ENCODE results near the gene CHD6. TPM values are rescaled to one million over a fixed set of nuclear protein-coding genes. Genes with fewer than 3 reads are reported as not detected.

Gene CHD6
- total RNA-seq, 1 experiment from 2014 or later = 18.5 TPM

- DNase-seq (ENCODE audit: low spot score) = no peak
These were observed 108.6 kb downstream of the CHD6 start for GRCh38 chr20:41509316-41510200.

GRCh38 chr20:41508335-41508734 lies 109.8 kb downstream of the CHD6 start:
- no peak for DNase-seq (ENCODE audit: low spot score)

- no peak for DNase-seq (ENCODE audit: low spot score)
These were observed 110.3 kb downstream of the CHD6 start for GRCh38 chr20:41507851-41508250.

- no peak for DNase-seq (ENCODE audit: low spot score)
These were observed 110.7 kb downstream of the CHD6 start for GRCh38 chr20:41507436-41507835.

GRCh38 chr20:41506192-41506915 lies 111.8 kb downstream of the CHD6 start:
- no peak for DNase-seq (ENCODE audit: low spot score)

- no peak for DNase-seq (ENCODE audit: low spot score)
These were observed 113.0 kb downstream of the CHD6 start for GRCh38 chr20:41505184-41505583.

GRCh38 chr20:41501376-41501775 lies 116.8 kb downstream of the CHD6 start:
- DNase-seq (ENCODE audit: low spot score) = no peak

- no peak for DNase-seq (ENCODE audit: low spot score)
These were observed 118.0 kb downstream of the CHD6 start for GRCh38 chr20:41499961-41500725.

- no peak for DNase-seq (ENCODE audit: low spot score)
These were observed 119.1 kb downstream of the CHD6 start for GRCh38 chr20:41499064-41499463.

- no peak for DNase-seq (ENCODE audit: low spot score)
These were observed 120.8 kb downstream of the CHD6 start for GRCh38 chr20:41497186-41497895.

- no peak for DNase-seq (ENCODE audit: low spot score)
These were observed 123.7 kb downstream of the CHD6 start for GRCh38 chr20:41494451-41494850.

GRCh38 chr20:41483553-41483930 lies 134.6 kb downstream of the CHD6 start:
- no peak for DNase-seq (ENCODE audit: low spot score)

- DNase-seq (ENCODE audit: low spot score) = no peak
These were observed 135.3 kb downstream of the CHD6 start for GRCh38 chr20:41482647-41483552.

- no peak for DNase-seq (ENCODE audit: low spot score)
These were observed 138.0 kb downstream of the CHD6 start for GRCh38 chr20:41480054-41480770.

GRCh38 chr20:41479113-41479512 lies 139.1 kb downstream of the CHD6 start:
- DNase-seq (ENCODE audit: low spot score) = no peak

- no peak for DNase-seq (ENCODE audit: low spot score)
These were observed 140.2 kb downstream of the CHD6 start for GRCh38 chr20:41478026-41478425.

- DNase-seq (ENCODE audit: low spot score) = no peak
These were observed 141.7 kb downstream of the CHD6 start for GRCh38 chr20:41476446-41476845.

GRCh38 chr20:41476013-41476441 lies 142.2 kb downstream of the CHD6 start:
- no peak for DNase-seq (ENCODE audit: low spot score)

- no peak for DNase-seq (ENCODE audit: low spot score)
These were observed 142.7 kb downstream of the CHD6 start for GRCh38 chr20:41475503-41475902.
